Activated gamma-delta T cell (primary cell): ENCODE measurements around the gene OTOG.

Experiments used
- DNase-seq: peaks from one replicate; lab custom pipeline; 2025; lab: John Stamatoyannopoulos, UW

Gene OTOG

GRCh38 chr11:17588166-17588565, 41.1 kb downstream of the OTOG start:
- no peak for DNase-seq

DNA sequence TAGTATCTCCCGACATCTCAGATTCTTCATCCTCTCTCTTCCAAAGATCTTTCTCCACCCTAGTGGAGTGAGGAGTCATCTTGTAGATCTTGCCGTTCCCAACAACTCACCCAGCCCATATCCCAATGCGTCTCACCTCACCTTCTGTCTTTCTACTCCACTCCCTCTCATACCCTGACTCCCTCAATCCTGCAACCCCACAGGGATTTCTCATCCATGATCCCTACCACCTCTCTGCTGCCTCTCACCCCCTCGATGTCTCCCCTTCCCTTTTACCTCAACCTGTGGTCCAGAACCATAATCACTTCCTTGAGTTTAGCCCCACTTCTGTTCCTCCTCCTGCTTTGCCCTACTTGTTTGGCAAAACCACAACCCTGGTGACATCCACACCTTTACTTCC, 41.7 kb downstream of the OTOG start:
- no peak for DNase-seq

GRCh38 chr11:17590463-17590862, 43.4 kb downstream of the OTOG start:
- no peak for DNase-seq

DNA sequence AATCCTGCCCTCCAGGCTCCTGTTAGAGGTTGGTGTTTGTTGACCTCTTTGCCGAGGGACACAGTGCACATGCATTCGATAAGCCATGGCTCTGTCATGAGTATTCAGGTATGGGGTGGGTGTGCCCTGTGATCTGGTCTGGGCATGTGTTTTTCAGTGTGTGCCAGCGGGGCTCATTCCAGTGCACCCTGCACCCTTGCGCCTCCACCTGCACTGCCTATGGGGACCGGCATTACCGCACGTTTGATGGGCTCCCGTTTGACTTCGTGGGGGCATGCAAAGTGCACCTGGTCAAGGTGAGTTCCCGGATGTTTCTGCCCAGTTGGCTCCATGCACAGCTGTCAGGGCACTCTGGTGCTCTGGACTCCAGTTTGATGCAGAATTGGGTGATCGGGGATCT, 44.2 kb downstream of the OTOG start:
- DNase-seq, result no peak

DNA sequence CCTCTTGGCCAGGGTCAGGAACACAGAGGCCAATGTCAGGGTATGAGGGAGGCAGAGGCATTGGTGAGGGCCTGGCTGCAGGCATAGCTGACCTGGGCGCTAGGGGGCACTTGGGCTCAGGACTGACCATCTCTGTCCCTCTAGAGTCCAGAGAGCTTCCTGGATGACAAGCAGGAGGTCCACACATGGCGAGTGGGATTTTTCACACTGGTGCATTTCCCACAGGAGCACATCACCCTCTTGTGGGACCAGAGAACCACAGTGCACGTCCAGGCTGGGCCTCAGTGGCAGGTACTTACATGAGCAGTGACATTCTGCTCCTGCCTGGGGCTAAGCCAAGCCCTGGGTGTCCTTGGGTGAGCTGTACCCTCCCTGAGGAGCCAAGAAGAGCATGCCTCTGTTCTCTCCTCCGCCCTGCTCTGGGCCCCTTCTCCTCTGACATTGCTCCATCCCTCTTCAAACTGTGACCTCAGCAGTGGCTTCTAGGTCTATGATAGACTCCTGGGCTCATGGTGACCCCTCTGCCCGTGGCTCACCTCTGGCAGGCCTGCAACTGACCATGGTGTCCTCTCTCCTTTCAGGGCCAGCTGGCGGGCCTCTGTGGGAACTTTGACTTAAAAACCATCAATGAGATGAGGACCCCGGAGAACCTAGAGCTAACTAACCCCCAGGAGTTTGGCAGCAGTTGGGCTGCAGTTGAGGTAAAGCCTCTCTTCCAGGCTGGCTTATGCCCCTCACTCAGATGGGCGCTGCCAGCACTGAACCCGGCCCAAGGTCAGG, 46.6 kb downstream of the OTOG start:
- DNase-seq, result no peak

- no peak for DNase-seq
Measured at GRCh38 chr11:17594686-17595192, 47.7 kb downstream of the OTOG start.

- no peak for DNase-seq
Measured at GRCh38 chr11:17595526-17596309, 48.7 kb downstream of the OTOG start.

- no peak for DNase-seq
Measured at GRCh38 chr11:17596310-17596669, 49.2 kb downstream of the OTOG start.

GRCh38 chr11:17596711-17597110, 49.7 kb downstream of the OTOG start:
- no peak for DNase-seq

DNA sequence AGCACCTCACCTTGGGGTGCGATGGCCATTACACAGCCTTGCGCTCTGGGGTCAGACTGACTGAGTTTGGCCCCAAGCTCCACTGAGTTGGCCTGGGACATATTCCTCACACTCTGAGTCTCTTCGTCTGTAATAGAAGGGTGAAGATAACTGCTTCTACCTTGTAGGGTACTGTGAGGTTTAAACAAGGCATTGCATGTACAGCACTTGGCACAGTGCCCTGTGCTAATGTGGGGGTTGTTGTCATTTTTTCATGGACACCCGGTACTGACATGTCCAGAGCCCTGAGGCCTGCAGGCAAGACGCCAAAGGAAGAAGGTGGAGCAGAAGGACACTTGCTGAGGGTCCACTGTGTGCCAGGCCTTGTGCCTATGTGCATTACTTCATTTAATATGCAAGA, 50.7 kb downstream of the OTOG start:
- no peak for DNase-seq

DNA sequence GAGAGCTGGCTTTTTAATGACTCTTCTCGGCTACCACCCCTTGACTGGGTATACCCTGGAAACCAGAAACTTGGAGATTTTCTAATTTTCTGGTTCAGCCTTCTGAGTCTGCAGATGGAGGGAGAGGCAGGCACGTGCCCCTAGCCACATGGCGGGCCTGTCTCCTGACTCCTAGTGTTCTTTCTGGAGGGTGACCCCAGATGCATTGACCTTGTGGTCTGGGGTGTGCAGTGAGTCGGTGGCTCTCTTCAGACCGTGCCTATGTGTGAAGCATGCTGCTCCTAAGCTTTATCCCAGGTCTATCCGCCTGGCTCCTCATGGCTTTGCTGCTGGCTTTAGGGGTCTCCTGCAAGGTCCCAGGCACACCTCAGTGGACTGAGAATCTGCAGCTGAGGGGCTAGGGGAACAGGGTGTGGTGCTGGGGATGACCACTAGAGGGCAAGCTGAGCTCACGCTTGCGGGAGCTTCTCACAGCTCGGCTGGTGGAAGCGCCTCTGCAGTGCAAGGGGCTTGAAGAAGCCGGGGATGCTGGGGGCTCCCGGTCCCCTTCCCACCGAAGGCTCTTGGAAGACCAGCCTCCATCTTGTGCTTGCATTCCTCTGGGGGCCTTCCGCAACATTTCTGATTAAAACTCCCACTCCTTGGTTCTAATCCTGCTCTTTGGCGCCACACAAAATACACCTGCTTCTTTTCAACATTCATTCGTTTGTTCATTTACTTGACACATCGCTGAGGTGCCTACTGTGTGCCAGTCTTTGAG, 51.8 kb downstream of the OTOG start:
- DNase-seq, result no peak

GRCh38 chr11:17599460-17599925, 52.4 kb downstream of the OTOG start:
- DNase-seq, result no peak

DNA sequence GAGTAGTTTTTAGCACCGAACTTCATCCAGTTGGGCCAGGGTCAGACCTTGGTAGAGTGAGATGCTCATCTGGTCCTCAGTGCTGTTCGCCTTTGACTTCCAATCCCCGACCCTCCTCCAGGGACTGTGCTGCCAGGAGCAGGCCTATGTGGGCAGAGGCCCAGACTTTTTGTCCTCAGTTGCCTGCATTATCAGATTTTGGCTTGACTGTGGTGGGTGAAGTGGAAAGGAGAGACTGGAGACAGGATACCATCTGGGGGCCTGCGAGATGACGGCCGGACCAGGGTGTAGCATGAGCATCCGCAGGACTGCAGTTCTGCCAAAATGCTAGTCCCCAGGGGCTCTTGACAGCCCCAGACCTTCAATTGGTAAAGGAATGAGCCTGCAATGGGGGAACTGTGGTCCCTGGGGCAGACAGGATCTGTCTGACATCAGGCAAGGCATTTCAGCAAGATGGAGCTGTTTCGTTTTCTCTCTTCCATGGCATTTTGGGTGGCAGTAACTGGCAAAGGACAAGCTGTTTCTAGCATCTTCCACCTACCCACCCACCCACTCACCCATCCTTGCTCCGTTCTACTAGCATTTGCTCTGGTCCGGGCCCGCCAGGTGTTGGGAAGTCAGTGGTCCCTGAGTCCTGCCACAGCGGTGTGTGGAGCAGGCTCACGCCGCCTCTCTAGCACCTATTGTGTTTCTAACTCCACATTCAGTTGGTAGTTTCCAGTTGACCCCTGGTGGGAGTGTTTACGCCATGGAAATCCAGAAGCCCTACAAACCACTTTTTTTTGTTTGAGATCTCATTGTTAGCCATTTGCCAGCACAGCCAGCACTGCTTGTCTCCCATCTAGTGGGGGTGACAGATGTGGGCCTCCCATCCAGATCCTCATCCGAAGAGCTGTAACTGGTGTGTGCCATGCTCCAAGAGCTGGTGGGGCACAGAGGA, 53.5 kb downstream of the OTOG start:
- DNase-seq, result no peak

GRCh38 chr11:17601256-17601671, 54.2 kb downstream of the OTOG start:
- DNase-seq, result no peak

DNA sequence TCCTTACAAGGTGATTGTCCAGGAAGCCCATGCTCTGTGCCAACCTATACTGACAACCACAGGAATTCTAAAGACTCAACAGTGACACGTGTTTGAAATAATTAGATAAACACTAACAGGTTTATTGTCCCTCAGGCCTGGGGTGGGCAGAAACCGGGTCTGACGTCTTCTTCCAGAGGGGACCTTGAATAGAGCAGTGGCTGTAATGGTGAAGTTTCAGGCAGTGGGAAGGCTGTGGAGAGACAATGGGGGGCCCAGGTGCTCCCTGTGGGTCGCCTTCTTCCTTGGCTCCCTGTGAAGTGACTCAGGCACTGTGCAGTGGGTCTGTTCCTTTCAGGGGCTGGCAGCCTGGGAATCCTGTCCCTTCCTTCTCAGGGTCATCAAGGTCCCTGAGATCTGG, 54.6 kb downstream of the OTOG start:
- no peak for DNase-seq

DNA sequence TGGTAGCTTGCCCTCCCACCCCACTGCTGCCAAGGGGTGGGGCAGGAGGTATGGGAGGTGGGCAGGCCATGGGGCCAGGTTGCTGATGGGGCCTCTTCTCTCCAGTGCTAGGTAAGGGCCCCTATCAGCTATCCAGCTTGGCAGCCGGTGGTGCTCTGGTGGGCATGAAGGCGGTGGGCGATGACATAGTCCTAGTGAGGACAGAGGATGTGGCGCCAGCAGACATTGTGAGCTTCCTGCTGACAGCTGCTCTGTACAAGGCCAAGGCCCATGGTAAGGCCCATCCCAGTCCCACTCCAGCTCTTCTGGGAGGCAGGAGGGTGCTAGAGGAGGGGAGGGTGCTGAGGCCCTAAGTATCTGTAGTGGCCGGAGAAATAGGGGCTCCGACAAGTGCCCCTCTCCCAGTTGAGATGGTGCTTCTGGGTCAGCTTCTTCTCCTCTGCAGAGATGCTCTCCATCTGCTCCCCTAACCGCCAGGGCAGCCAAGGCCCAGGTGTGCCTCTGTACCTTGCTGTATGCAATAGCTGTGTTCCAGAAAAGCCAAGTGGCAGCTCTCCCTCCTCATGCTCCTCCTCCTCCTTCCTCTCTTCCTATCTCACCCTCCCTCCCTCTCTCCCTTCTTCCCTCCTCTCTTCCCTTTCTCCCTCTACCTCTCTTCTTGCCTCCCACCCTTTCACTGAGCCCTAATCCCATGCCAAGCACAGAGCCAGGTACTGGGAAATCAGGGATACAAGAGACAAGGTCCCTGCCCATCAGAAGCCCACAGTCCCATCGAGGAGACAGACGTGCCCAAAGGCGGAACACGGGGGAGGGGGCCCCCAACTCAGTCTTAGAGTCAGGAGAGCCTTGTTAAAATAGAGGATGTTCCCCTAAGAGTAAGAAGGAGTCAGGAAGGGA, 55.3 kb downstream of the OTOG start:
- no peak for DNase-seq

GRCh38 chr11:17603056-17603825, 56.2 kb downstream of the OTOG start:
- DNase-seq, result no peak

- no peak for DNase-seq
Measured at GRCh38 chr11:17604201-17604914, 57.3 kb downstream of the OTOG start.

GRCh38 chr11:17604915-17605233, 57.8 kb downstream of the OTOG start:
- DNase-seq, result no peak
